ENCODE data around the gene MAEA.

The MAEA gene

DNA sequence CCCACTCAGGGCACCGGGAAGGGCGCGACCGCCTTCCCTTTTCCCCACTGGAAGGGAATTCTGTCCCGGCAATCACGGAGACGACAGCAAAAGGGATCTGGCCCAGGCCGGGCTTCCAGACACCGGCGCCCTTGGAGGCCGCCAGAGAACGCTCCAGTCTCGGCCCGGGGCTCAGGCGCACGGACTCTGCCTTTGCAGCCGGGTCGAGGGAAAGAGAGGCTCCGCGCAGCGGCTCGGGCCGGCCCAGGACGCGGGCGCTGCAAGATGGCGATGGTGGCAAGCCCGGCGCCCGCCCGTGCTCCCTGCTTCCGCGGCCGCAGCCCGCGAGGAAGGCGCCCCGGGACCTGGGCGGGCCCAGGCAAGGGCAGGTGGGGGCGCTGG, 41.8 kb upstream of the MAEA start:
- H3K27ac ChIP-seq, result peak overlapping the region; percentile 98
- TF ChIP-seq, protein P1, sequence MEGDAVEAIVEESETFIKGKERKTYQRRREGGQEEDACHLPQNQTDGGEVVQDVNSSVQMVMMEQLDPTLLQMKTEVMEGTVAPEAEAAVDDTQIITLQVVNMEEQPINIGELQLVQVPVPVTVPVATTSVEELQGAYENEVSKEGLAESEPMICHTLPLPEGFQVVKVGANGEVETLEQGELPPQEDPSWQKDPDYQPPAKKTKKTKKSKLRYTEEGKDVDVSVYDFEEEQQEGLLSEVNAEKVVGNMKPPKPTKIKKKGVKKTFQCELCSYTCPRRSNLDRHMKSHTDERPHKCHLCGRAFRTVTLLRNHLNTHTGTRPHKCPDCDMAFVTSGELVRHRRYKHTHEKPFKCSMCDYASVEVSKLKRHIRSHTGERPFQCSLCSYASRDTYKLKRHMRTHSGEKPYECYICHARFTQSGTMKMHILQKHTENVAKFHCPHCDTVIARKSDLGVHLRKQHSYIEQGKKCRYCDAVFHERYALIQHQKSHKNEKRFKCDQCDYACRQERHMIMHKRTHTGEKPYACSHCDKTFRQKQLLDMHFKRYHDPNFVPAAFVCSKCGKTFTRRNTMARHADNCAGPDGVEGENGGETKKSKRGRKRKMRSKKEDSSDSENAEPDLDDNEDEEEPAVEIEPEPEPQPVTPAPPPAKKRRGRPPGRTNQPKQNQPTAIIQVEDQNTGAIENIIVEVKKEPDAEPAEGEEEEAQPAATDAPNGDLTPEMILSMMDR (conservative IDR thresholded peaks at IDR 0.05), result no peak
- peak; percentile 81; the same call in 1 of the 2 replicates for TF ChIP-seq ZFX (IDR thresholded peaks at IDR 0.05)

DNA sequence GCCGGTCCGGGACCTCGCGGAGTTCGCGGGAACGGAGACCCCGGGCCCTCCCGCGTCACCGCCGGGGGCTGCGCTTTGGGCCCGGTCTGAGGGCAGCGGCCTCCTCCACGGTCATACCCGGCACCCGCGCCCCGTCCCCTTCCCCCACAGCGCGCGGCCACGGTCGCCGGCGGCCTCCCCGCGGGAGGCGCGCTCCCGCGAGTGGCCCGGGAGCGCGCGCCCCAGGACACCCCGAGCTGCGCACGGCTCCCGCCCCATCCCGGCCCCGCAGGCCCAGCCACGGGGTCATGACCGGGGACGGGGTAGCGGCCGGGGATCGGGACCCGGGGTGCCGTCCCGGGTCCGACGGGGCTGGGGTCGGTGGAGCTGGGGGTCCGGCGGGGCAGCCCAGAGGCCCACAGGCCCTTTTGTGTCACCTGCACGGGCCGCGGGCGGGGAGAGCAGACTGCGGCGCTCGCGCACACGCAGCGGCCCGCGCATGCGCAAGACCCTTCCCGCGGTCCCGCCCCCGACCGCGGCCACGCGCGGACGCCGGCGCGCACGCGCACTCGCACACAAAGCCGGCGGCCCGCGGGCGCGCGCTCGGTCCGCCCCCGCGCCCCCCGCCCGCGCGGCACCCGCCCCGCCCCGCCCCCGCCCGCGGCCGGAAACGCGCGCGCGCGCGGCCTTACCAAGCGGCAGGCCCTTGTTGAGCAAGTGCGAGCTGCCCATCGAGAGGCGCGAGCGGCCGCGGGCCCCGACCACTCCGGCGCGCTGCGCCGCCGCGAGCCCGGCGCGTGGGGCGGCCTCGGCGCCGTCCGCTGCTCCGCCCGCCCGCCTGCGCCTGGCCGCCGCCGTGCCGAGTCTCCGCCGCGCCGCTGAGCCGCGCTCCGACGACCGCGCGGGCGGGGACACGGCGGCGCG, 41.2 kb upstream of the MAEA start, which contains the start of gene CTBP1:
Gene CTBP1, minus strand, starts transcription at position 886 of the 903 bp plus-strand sequence. CDS start 7,799 bp downstream, outside the sequence.
- TF ChIP-seq ZFX (IDR thresholded peaks at IDR 0.05), result peak; percentile 62
- TF ChIP-seq, protein P1 (conservative IDR thresholded peaks at IDR 0.05), result no peak

DNA sequence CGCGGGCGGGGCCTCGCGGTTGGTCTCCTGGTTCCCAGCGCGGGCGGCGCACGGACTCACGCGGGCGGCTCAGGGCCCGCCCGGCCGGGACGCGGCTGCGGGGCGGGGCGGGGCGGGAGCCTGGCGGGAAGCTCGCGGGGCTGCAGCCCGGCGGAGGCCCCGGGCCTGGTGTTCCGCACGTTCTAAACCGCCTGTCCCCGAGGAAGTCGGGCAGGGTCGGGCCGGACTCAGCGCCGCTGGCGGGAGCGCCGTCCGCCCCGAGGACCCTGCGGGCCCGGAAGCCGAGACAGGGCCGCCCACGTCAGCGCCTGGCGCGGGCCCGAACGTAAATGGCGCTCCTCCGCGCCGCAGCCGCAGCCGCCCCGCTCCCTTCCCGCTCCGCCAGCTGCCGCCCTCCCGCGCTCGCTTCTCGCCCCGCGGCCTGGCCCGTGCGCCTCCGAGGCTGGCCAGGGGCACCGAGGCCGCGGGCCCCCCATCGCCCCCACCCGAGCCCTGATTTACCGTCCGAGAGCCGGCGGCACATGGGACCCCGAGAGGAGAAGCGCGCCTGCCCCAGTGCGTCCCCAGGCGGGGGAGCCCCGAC, 40.5 kb upstream of the MAEA start:
- TF ChIP-seq, protein P1 (conservative IDR thresholded peaks at IDR 0.05), result no peak
- peak; percentile 80 for TF ChIP-seq ZFX (IDR thresholded peaks at IDR 0.05)
- H3K27ac ChIP-seq, result peak overlapping the region; percentile 98

More for the DNA sequence above, 41.2 kb upstream of the MAEA start, which contains the start of gene CTBP1:
- peak within 1 kb of the TSS; percentile 98 for H3K27ac ChIP-seq

DNA sequence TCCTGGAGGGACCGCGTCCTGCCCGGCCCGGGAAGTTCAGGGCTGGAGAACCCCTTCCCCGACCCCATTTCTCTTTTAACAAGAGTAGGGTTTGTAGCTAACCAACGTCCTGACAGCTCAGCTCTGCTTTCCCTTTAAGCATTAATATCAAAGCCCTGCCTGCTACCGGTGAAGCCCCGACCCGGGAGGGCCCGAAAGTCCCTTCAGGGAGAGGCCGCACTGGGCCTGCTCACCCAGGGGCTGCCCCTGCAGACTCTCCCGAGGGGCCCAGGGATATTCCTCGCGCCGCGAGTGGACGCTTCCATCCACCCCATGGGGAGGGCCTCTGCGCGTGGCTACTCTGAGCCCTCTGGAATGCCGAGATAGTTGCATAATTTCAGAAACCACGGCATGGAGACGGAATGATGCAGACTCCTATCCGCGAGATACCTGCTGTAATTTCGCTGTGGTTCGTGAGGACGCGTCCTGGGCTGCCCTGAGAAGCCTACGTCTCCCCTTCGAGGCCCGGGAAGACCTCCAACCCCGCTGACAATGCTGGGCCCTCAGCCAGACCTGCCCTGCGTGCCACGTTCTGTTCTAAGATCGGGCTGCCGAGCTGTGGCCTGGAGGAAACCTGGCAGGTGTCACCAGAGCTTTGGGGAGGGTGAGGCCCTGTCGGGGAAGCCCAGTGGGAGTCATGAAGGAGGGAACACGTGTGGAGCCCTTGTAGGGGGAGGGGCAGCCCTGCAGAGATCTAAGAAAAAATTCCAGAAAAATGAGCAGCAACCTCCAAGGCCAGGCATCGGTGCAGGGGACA, 39.8 kb upstream of the MAEA start:
- peak overlapping the region; percentile 98 for H3K27ac ChIP-seq
- no peak for TF ChIP-seq ZFX (IDR thresholded peaks at IDR 0.05)
- TF ChIP-seq, protein P1 (conservative IDR thresholded peaks at IDR 0.05), result no peak

DNA sequence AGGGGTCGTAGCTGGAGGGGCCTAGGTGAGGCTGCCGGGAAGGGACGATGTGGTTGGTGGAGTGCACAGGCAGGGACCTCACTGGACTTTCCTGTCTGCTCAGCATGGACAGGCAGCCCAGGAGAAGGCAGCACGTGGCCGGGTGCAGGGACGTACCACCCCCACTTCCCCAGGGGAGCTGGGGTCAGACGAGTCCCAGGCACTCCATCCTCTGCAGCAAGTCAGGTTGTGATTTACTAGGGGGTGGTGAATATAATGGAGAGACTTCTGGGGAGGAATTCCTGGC, 39.2 kb upstream of the MAEA start:
- TF ChIP-seq, protein P1 (conservative IDR thresholded peaks at IDR 0.05), result no peak
- no peak for TF ChIP-seq ZFX (IDR thresholded peaks at IDR 0.05)

DNA sequence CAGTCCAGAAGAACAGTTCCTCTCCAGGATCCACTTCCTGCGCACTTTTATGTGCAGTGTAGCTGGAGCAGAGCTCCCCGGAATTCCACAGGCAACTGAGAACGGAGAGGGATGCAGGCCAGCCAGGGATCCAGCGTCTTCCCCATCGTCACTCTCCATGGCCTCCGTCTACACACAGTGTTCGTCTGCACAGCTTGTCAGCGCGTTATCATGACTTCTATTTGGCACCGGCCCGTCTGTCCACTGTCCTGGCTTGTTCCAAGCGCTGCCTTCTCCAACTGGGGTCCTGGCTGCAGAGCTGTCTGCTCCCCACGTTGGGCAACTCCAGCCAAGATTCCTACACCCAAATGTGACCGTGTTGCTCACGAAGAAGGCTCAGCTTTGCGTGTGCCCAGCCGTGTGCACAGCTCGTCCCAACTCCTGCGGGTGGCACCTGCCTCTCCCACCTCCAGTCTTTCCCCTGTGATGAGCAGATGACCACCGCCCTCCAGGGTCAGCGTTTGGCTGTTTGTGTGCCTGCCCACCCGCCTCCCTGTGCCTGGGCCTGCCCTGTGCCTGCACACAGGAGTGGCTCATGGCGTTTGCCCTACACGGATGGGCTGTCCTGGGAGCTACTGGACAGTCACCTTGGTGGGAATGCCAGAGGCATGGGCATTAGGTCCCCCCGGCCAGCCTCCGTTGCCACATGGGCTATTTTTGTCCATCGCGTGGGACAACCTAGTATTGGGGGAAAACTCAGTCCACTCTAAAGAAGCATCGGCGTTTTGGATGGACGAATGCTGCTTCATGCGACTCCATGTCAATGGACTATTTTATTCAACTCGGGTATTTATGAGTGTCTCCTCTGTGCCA, 38.5 kb upstream of the MAEA start:
- TF ChIP-seq ZFX (IDR thresholded peaks at IDR 0.05), result no peak
- TF ChIP-seq, protein P1 (conservative IDR thresholded peaks at IDR 0.05), result no peak
- H3K27ac ChIP-seq, result no peak overlapping the region; the same call in 1 of the 2 replicates

More for the DNA sequence above, 39.2 kb upstream of the MAEA start:
- H3K27ac ChIP-seq, result peak overlapping the region; percentile 98; the same call in 1 of the 2 replicates

Measured in C4-2B (cell line).